NAMALWA (cell line): ENCODE measurements around the gene TFR2.

ENCODE experiments used
- DNase-seq: peaks from one replicate; pipeline ENCODE4 v3.0.0-alpha.2; 2015; ENCODE audit warnings: low spot score

Gene TFR2

GRCh38 chr7:100641463-100641859 lies at the start of gene TFR2:
Gene TFR2 (minus strand): TSS chr7:100641552. CDS start chr7:100641509, 43 bp downstream.
- DNase-seq, result no peak

GRCh38 chr7:100689230-100690135 lies 48.1 kb upstream of the TFR2 start:
- peak; percentile 64 for DNase-seq

- no peak for DNase-seq
Measured at GRCh38 chr7:100688326-100688860, 47.0 kb upstream of the TFR2 start.

GRCh38 chr7:100687751-100688300 lies 46.5 kb upstream of the TFR2 start:
- no peak for DNase-seq

- no peak for DNase-seq
Measured at GRCh38 chr7:100687261-100687660, 45.9 kb upstream of the TFR2 start.

GRCh38 chr7:100686822-100687211 lies 45.5 kb upstream of the TFR2 start:
- no peak for DNase-seq

GRCh38 chr7:100686201-100686821 lies 45.0 kb upstream of the TFR2 start:
- no peak for DNase-seq

- DNase-seq, result no peak
Measured at GRCh38 chr7:100685631-100686145, 44.3 kb upstream of the TFR2 start.

GRCh38 chr7:100685049-100685605 lies 43.8 kb upstream of the TFR2 start:
- no peak for DNase-seq

GRCh38 chr7:100684534-100685042 lies 43.2 kb upstream of the TFR2 start:
- DNase-seq, result no peak

- no peak for DNase-seq
Measured at GRCh38 chr7:100683659-100684533, 42.5 kb upstream of the TFR2 start.

GRCh38 chr7:100682991-100683658 lies 41.8 kb upstream of the TFR2 start:
- no peak for DNase-seq

- no peak for DNase-seq
Measured at GRCh38 chr7:100682228-100682741, 40.9 kb upstream of the TFR2 start.

GRCh38 chr7:100681491-100682227 lies 40.3 kb upstream of the TFR2 start:
- DNase-seq, result no peak

GRCh38 chr7:100680576-100681271 lies 39.4 kb upstream of the TFR2 start:
- no peak for DNase-seq

GRCh38 chr7:100679927-100680575 lies 38.7 kb upstream of the TFR2 start:
- DNase-seq, result peak; percentile 42

GRCh38 chr7:100679129-100679926 lies 38.0 kb upstream of the TFR2 start:
- DNase-seq, result no peak
